HCT116 (cell line): ENCODE results near the gene MICAL3. TPM values are rescaled to one million over a fixed set of nuclear protein-coding genes. Genes with fewer than 3 reads are reported as not detected.

Experiments used
- ATAC-seq: fragments of 200-7000 bp; cut with Tn5 transposase; 2 replicates; pipeline ENCODE4 v1.9.1; 2020; ENCODE audit warnings: mild to moderate bottlenecking, moderate library complexity
- BruUV-seq: library from RNA; stranded (reverse); fragments of 400-500 nt; replicated peaks from 2 replicates; lab custom pipeline; 2021; lab: Mats Ljungman, UMichigan
- CTCF ChIA-PET: fragments of 300-600 bp; sonication (Branson Sonifier 250); formaldehyde crosslinking; loops from one replicate; lab custom pipeline; 2021; ENCODE audit warnings: antibody characterized with exemption; lab: Charles Lee
- POLR2A ChIA-PET: fragments of 300-600, 350-600 bp; sonication (Branson Sonifier 250); formaldehyde crosslinking; loops from one replicate; lab custom pipeline; 2021; ENCODE audit warnings: antibody characterized with exemption; lab: Charles Lee
- RAD21 ChIA-PET, 2 experiments: fragments of 300-600 bp; sonication (Branson Sonifier 250); formaldehyde crosslinking; loops; one replicate each; lab custom pipeline; 2023; ENCODE audit warnings: low total read pairs in 2 of 2; ENCODE audit not compliant: uncharacterized antibody in 2 of 2, unreplicated experiment in 2 of 2, low non-redundant PET in 1 of 2; lab: Charles Lee
- DNase-seq: peaks from one replicate; pipeline ENCODE4 v3.0.0-alpha.2; 2010; ENCODE audit warnings: low read depth, low spot score
- H2AFZ ChIP-seq: fragments of 200-600 bp; shearing (Covaris generic), sonication (generic); 2 replicates; pipeline ENCODE4 v1.6.1; 2017; ENCODE audit warnings: low read depth, mixed run types, mixed read lengths, antibody characterized with exemption, low read length; ENCODE audit not compliant: poor library complexity, severe bottlenecking
- H3K27ac ChIP-seq: 2 replicates; pipeline ENCODE4 v1.5.1; 2012; ENCODE audit warnings: low read depth, low read length
- H3K27me3 ChIP-seq: fragments of 200-600 bp; sonication (generic); 2 replicates; pipeline ENCODE4 v1.6.1; 2016; ENCODE audit warnings: mixed run types, low read length, mixed read lengths; ENCODE audit not compliant: insufficient read depth
- H3K36me3 ChIP-seq, 2 experiments: fragments of 200-500 bp in 1 of 2; fragments of 200-600 bp in 1 of 2; sonication (Bioruptor generic) in 1 of 2; sonication (generic) in 1 of 2; 2 replicates each; pipeline versions ENCODE4 v1.5.1 to v1.6.1; 2014 to 2016; ENCODE audit warnings: low read length in 2 of 2, inconsistent platforms in 1 of 2, mixed read lengths in 1 of 2, mixed run types in 1 of 2; ENCODE audit not compliant: insufficient read depth in 2 of 2, control insufficient read depth in 1 of 2
- H3K4me1 ChIP-seq, 2 experiments: fragments of 200-600 bp in 1 of 2; sonication (generic) in 1 of 2; 2 replicates each; pipeline versions ENCODE4 v1.5.1 to v1.6.1; 2012 to 2017; ENCODE audit warnings: low read length in 2 of 2, inconsistent platforms in 1 of 2, mild to moderate bottlenecking in 1 of 2, mixed read lengths in 1 of 2, mixed run types in 1 of 2, moderate library complexity in 1 of 2; ENCODE audit not compliant: insufficient read depth in 2 of 2, control insufficient read depth in 1 of 2
- H3K4me2 ChIP-seq: fragments of 200-600 bp; sonication (generic); 2 replicates; pipeline ENCODE4 v1.6.1; 2017; ENCODE audit warnings: mixed run types, low read length, mixed read lengths
- H3K4me3 ChIP-seq, 2 experiments: fragments of 200-600 bp in 1 of 2; sonication (generic) in 1 of 2; replicated peaks in 1 of 2; 2 replicates each; pipeline ENCODE4 v1.5.1; 2011 to 2016; ENCODE audit warnings: low read length in 2 of 2, control low read depth in 1 of 2, low read depth in 1 of 2, mild to moderate bottlenecking in 1 of 2, mixed read lengths in 1 of 2, mixed run types in 1 of 2
- H3K79me2 ChIP-seq: fragments of 200-600 bp; sonication (generic); 2 replicates; pipeline ENCODE4 v1.6.1; 2017; ENCODE audit warnings: mild to moderate bottlenecking, mixed run types, low read length, moderate library complexity, mixed read lengths; ENCODE audit not compliant: insufficient read depth
- H3K9ac ChIP-seq: fragments of 200-600 bp; sonication (generic); 2 replicates; pipeline ENCODE4 v1.6.1; 2016; ENCODE audit warnings: low read length, mixed read lengths
- H3K9me2 ChIP-seq: fragments of 200-600 bp; sonication (generic), shearing (Covaris generic); 2 replicates; pipeline ENCODE4 v1.6.1; 2017; ENCODE audit warnings: mixed run types, mild to moderate bottlenecking, moderate library complexity; ENCODE audit not compliant: insufficient read depth
- H3K9me3 ChIP-seq, 2 experiments: fragments of 200-500 bp in 1 of 2; fragments of 200-600 bp in 1 of 2; sonication (Bioruptor generic) in 1 of 2; sonication (generic) in 1 of 2; 2 replicates each; pipeline ENCODE4 v1.6.1; 2014 to 2017; ENCODE audit warnings: low read length in 2 of 2, mixed read lengths in 2 of 2, inconsistent platforms in 1 of 2, low read depth in 1 of 2, mild to moderate bottlenecking in 1 of 2, mixed run types in 1 of 2, moderate library complexity in 1 of 2; ENCODE audit not compliant: control insufficient read depth in 1 of 2, insufficient read depth in 1 of 2
- H4K20me1 ChIP-seq: fragments of 200-600 bp; sonication (generic), shearing (Covaris generic); 2 replicates; pipeline ENCODE4 v1.6.1; 2017; ENCODE audit warnings: mixed run types, mild to moderate bottlenecking, moderate library complexity; ENCODE audit not compliant: insufficient read depth
- CBX3 ChIP-seq: IDR thresholded peaks from 2 replicates; pipeline ENCODE4 v1.6.1; 2012; ENCODE audit warnings: low read depth
- CTCF ChIP-seq, 3 experiments: fragments of 200-600 bp in 1 of 3; sonication (generic) in 1 of 3; IDR thresholded peaks in 2 of 3; conservative IDR thresholded peaks in 1 of 3; 2 replicates each; pipeline ENCODE4 v1.5.1; 2012 to 2017; ENCODE audit warnings: low read depth in 2 of 3, low read length in 2 of 3, antibody characterized with exemption in 1 of 3, borderline replicate concordance in 1 of 3, control low read depth in 1 of 3, mild to moderate bottlenecking in 1 of 3, mixed read lengths in 1 of 3, mixed run types in 1 of 3, moderate library complexity in 1 of 3; ENCODE audit not compliant: insufficient read depth in 1 of 3
- EZH2 ChIP-seq: fragments of 200-600 bp; sonication (generic); IDR thresholded peaks from 2 replicates; pipeline ENCODE4 v1.6.1; 2017; ENCODE audit warnings: antibody characterized with exemption, mixed run types
- EZH2phosphoT487 ChIP-seq: fragments of 200-600 bp; IDR thresholded peaks from 2 replicates; pipeline ENCODE4 v1.6.1; 2018; ENCODE audit warnings: antibody characterized with exemption, borderline replicate concordance
- FOSL1 ChIP-seq: IDR thresholded peaks from 2 replicates; pipeline ENCODE4 v1.6.1; 2012; ENCODE audit warnings: low read depth
- POLR2A ChIP-seq: IDR thresholded peaks from 2 replicates; pipeline ENCODE4 v1.7.0; 2011; ENCODE audit warnings: borderline replicate concordance; ENCODE audit not compliant: insufficient read depth, insufficient read length; ENCODE audit errors: extremely low read depth
- POLR2AphosphoS5 ChIP-seq: IDR thresholded peaks from 2 replicates; pipeline ENCODE4 v1.6.1; 2011; ENCODE audit warnings: mild to moderate bottlenecking, low read depth, low read length, moderate library complexity
- REST ChIP-seq: IDR thresholded peaks from 2 replicates; pipeline ENCODE4 v1.6.1; 2012; ENCODE audit warnings: low read depth
- SRF ChIP-seq: IDR thresholded peaks from 2 replicates; pipeline ENCODE4 v1.6.1; 2012; ENCODE audit warnings: low read depth
- TCF7L2 ChIP-seq: IDR thresholded peaks from 2 replicates; pipeline ENCODE4 v1.7.0; 2011; ENCODE audit warnings: borderline replicate concordance, inconsistent platforms; ENCODE audit not compliant: insufficient read depth, insufficient read length; ENCODE audit errors: extremely low read depth
- YY1 ChIP-seq: IDR thresholded peaks from 2 replicates; pipeline ENCODE4 v1.6.1; 2011; ENCODE audit warnings: low read length, low read depth, moderate library complexity, mild to moderate bottlenecking; ENCODE audit not compliant: insufficient replicate concordance; ENCODE audit errors: extremely low read depth
- ZBTB33 ChIP-seq: IDR thresholded peaks from 2 replicates; pipeline ENCODE4 v1.6.1; 2011; ENCODE audit warnings: mild to moderate bottlenecking, low read length, moderate library complexity; ENCODE audit not compliant: insufficient replicate concordance; ENCODE audit errors: extremely low read depth
- ZFX ChIP-seq: fragments of 450-650 bp; IDR thresholded peaks from 2 replicates; pipeline ENCODE4 v1.6.1; 2017
- intact Hi-C: fragments of 100-400 bp; cut with micrococcal nuclease; formaldehyde crosslinking; loops from 2 replicates; pipeline ENCODE4 v1.10.0; 2022
- total RNA-seq: library from RNA; stranded (reverse); gene quantifications from one replicate; pipeline ENCODE4 v1.2.1, GENCODE V29; 2021; ENCODE audit not compliant: unreplicated experiment

MICAL3 gene
- total RNA-seq, 1 experiment from 2014 or later: 30.8 TPM

GRCh38 chr22:17832665-17833064 lies 191.7 kb downstream of the MICAL3 start:
- Histone ChIP-seq H3K9me3 (no peaks in the 10 kb centered on the region), H4K20me1 (no peaks in the 10 kb centered on the region), H3K27ac (no peak overlapping the region), H2AFZ (no peak overlapping the region), H3K9ac (no peak overlapping the region), H3K36me3 (peaks cover 7 to 26% of the 10 kb centered on the region in 2 experiments; a peak in 3 of 4 replicates), H3K9me2 (no peaks in the 10 kb centered on the region), H3K79me2 (no peaks in the 10 kb centered on the region), H3K4me2 (no peak overlapping the region), H3K27me3 (no peaks in the 10 kb centered on the region), H3K4me1 (no peaks in the 10 kb centered on the region), H3K4me3 (no peak overlapping the region)
- TF ChIP-seq CTCF (IDR thresholded peaks at IDR 0.05 in 2 of 3, conservative IDR thresholded peaks at IDR 0.05 in 1 of 3; ENCODE audit: borderline replicate concordance in 1 of 3, insufficient read depth in 1 of 3, low read depth in 2 of 3, low read length in 2 of 3) (no peak), EZH2phosphoT487 (no peak), POLR2A (no peak), YY1 (no peak), ZFX (no peak), POLR2AphosphoS5 (no peak), TCF7L2 (no peak), CBX3 (no peak), FOSL1 (no peak), SRF (no peak), ZBTB33 (no peak), REST (no peak), EZH2 (no peak)
- ChIA-PET POLR2A (no interaction called here), RAD21 (no interaction called here), CTCF (interaction anchor here (5.5 kb wide), 1 partner anchor 244 kb away, joined by 121 read pairs; the partner anchor contains the start of gene PEX26)
- no TSS peak for BruUV-seq
- ATAC-seq (no peak), DNase-seq (no peak)
- intact Hi-C loops: no loop called here
